ENCODE measurements around the gene NOC4L.

- TF ChIP-seq FOXA1 (IDR thresholded peaks at IDR 0.05) (no peak), FOXM1 (IDR thresholded peaks at IDR 0.05; ENCODE audit: borderline replicate concordance) (no peak), BHLHE40 (IDR thresholded peaks at IDR 0.05; ENCODE audit: borderline replicate concordance) (no peak), NFRKB (IDR thresholded peaks at IDR 0.05) (no peak), SP1 (IDR thresholded peaks at IDR 0.05) (no peak), TARDBP (IDR thresholded peaks at IDR 0.05) (no peak), L3MBTL2 (conservative IDR thresholded peaks at IDR 0.05) (no peak), FOXK2 (IDR thresholded peaks at IDR 0.05) (no peak)
- TF ChIP-seq, protein P1, sequence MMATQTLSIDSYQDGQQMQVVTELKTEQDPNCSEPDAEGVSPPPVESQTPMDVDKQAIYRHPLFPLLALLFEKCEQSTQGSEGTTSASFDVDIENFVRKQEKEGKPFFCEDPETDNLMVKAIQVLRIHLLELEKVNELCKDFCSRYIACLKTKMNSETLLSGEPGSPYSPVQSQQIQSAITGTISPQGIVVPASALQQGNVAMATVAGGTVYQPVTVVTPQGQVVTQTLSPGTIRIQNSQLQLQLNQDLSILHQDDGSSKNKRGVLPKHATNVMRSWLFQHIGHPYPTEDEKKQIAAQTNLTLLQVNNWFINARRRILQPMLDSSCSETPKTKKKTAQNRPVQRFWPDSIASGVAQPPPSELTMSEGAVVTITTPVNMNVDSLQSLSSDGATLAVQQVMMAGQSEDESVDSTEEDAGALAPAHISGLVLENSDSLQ (IDR thresholded peaks at IDR 0.05), result no peak
These were observed 34.6 kb downstream of the NOC4L start for GRCh38 chr12:132178801-132179401.
